T-helper 2 cell (primary cell): ENCODE measurements around the gene VEPH1.
A peak's percentile ranks its signal among the peaks of the same experiment; 100 is the strongest.
"Not testable (repeated sequence)": the region's sequence is repeated elsewhere in the genome, so short reads cannot be mapped to it uniquely, and the experiment has no call there.

Source experiments
- DNase-seq, 5 experiments: peaks; one replicate each; pipeline versions ENCODE4 v3.0.0 to v3.0.0-alpha.2; 2012 to 2022

The VEPH1 gene

DNA sequence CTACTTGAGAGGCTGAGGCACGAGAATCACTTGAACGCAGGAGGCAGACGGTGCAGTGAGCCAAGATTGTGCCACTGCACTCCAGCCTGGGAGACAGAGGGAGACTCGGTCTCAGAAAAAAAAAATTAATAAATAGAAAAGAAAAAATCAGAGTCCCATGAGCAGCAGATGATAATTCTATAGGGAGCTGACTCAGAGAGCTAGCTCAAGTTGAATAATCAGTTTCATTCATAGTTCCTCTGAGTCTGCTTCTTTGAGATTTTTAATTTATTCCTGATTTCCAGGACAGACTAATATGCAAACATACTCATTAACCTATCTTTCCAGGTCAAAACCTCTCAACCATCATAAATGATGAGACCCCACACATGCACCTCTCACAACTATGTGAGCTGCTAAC lies 121.6 kb downstream of the VEPH1 start:
- no peak for DNase-seq

DNA sequence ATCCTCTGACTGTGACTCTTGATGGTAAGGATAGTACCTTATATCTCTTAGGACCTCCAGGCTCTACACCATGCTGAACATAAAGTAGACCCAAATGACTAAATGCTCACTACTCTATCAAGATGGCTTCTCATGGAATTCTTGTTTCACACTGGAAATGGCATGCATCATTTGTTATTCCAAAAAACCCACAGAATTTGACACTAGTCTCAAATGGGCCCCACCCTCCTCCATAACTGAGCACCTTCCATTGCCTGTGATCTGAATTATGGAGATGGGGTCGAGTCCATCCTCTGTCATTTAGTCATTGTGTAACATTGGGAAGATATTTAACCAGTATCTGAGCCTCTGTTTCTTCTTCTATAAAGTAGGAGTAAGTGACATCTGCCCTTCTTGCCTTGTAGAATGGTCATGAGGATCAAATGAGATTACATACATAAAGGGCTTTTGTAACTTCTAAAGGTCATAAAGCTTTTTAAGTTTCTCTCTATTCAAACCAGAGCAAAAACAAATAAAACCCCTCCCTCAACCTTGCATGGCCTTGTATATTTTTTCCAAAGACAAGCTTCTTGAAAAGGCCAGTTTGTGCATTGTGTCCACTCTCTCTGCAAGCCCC lies 123.6 kb downstream of the VEPH1 start:
- DNase-seq: no peak

DNA sequence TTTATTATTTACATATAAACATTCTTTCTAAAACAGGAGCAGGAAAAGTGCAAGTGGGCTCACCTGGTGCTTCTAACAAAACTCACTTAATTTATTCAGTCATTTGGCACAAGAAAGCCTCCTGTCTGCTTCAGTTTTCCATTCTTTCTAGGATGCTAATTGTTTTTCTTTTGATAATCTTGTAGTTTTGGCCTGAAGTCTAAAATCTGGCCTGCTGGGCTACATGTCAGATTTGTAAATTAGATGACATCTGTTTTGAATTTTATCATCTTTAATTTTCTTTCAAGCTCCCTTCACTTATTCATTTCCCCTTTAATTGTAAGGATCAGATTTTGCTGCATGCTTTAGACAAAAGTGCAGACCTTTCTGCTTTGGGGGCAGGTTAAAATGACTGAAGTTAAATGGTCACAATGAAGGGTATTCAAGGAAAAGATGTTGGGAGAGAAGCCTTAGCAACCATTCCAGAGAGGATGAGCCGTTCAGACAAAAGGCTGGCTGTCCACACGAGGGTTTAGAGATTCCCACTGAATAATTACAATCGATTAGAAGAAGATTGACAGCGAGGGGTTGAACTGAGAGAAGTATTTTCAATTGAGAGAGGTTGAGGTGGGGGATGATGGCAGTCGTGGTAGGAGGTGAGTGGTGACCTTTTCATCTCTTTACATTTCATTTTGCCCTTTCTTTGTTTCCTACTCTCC lies 126.5 kb downstream of the VEPH1 start:
- DNase-seq: no peak

DNA sequence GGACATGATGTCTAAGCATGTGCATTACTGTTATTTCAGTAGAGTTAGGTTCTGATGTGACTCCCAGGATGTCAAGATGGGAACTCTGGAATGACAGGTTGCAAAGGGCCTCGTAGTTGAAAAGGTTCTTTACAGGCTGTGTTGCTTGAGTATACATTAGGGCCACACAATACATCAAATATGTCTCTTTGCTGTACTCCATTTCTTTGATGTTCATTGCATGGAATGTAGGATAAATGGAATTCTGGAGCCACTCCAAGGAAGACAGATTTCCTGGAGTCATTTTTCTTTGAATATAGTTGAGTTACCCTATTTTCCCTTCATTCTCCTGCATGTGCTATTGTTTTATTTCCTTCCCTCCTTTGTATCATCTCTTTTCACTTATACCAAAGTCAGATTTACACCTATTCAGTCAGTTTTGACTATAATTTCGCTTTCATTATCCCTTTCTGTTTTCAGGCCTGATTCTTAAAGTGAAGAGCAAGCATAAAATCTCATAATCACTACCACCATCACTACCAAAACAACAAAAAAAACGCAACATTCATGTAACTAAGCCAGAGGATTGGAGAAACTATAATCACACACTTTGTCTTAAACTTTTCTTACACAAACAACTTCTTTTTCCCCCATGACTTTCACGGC lies 127.8 kb downstream of the VEPH1 start:
- no peak for DNase-seq

DNA sequence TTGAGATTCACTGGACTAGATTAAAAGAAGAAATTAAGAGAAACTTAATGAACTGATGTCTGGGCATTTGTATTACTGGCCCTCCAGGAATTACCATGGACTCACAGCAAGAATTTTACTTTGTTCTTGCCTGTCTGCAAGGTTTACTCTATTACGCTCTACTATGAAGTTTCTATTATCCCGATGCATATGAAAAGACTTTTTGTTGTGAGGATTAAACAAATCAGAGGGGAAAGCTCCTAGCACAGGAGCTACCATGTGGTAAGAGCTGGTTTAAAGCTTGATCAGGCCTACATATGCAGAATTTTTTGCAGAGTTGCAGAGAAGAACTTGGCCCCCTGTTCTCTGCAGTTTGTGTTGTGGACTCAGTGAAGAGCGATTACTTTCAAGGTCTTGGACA lies 128.3 kb downstream of the VEPH1 start:
- DNase-seq: no peak

DNA sequence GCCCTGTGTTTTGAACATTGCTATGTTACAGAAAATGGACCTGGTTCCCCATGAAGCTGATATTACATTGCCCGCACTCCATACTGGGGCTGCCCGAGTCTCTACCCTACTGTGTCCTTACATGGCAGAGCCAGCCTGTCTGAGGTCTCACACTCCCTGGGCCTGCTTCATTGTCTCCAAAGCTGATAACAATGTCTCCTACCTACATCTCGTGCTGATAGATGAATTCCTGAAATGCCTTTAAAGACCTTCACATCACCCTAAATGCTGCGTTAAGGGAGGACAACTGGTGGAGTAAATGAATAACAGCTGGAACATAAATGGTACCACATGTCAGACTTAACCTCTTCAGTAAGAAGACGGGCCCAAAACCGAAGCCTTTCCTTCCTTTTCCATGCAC lies 129.4 kb downstream of the VEPH1 start:
- DNase-seq: no peak

DNA sequence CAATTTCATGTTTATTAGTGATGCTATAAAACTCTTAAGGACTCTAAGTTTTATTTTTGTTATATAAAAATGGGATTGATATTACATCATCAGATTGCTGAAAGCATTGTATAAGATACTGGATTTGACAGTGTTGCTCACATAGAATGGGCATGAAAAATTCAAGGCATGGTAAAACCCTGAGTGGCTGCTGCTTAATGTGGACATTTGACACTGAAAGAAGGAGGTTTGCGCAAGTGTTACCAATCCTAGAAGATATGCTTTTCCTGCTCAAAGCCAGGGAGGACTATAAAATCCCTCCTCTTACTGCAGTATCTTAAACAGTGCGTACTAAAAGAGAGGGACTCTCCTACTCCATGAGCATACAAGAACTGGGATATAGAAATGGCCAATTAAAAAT lies 132.3 kb downstream of the VEPH1 start:
- DNase-seq: no peak

DNA sequence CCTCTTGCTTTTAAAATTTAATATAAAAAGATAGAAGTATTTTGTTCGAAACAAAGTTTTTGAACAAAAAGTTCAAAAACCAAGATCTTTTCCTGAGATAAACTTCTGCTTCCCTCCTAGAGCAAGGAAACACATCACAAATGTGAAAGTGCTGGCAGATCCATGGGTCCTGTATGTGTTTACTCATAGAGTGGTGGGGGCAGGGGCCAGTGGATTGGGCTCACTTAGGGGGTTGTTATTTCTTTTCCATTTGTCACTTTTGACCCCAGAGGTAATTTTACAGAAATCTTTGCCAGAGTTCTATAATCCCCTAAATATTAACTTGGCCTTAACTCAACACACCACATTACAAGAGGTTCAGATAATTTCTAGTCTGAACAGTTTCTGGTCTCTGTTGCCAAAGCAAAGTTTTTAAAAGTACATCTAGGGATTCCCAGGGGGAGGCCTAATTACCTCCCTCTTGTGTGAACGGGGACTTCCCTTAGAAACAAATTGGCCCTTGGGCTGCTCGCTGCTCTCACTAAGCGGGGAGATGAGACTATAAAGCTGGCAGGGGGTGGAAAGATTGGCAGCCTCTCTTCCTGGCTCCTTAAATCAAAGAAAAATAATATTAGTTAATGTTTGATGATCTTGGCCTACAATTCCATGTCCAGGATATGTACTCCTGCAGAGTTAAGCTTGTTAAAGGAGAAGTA lies 133.3 kb downstream of the VEPH1 start:
- DNase-seq: no peak

DNA sequence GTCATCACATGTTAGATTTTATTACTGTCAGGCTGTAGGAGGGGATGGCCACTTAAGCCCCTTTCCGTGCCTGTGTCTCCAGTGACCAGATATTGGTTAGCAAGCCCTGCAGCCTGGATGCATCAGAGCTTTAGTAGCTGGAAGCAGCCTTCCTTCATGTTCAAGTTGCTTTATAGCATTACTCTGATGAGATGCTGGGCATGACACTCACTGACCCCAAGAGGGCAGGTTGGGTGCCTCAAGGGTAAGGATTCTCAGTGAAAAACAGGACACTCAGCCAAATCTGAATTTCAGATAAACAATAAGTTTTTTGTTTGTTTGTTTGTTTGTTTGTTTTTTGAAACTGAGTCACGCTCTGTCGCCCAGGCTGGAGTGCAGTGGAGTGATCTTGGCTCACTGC lies 135.0 kb downstream of the VEPH1 start:
- DNase-seq: no peak

DNA sequence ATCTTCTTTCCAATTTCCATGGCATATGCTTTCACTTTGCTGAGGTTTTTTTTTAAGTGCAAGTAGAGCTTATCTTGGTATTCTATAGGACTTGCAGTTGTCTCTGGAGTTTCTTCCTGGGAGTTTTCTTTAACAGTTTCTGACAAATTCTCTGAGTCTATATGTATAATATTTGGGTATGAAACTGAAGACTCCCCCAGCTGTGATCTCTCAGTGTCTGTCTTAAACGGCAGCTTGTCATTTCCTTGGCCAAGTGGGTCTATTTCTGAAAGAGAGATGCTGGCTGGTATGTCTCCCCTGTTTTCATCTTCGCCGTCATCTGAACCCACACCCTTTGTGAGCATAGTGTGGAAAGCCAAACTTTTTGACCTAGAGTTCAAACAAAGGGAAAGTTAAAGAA lies 139.8 kb downstream of the VEPH1 start:
- no peak for DNase-seq

DNA sequence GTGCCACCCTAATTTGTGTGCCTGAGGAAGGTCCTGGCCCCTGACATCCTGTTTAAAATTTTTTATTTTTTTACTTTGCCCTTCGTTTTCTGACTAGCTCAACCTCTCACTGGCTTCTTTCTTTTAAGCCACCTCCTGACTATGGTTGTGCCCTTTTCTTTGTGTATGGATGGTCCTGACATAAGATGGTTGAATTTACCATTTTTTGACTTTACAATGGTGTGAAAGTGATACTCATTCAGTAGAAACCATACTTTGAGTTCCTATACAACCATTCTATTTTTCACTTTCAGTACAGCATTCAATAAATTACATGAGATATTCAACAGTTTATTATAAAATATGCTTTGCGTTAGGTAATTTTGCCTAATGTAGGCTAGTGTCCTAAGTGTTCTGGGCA lies 140.9 kb downstream of the VEPH1 start:
- DNase-seq: no peak

DNA sequence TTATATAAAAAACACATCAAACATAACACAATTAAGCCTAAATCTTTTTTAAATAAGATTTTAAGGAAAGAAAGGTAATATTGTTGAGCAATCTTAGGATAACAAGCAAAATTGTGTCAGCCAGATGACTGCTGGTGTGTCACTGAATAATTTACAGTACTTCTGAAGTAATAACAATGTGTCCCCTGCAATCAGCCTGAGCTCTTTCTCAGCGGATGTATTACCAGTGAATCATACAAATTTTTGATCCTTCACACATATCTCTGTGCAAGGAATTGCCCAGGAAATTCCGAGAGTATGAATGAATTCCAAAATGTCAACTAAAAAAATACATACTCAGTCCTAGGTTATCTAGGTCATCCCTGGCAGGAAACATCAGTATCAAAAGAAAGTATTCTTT lies 143.2 kb downstream of the VEPH1 start:
- no peak for DNase-seq

DNA sequence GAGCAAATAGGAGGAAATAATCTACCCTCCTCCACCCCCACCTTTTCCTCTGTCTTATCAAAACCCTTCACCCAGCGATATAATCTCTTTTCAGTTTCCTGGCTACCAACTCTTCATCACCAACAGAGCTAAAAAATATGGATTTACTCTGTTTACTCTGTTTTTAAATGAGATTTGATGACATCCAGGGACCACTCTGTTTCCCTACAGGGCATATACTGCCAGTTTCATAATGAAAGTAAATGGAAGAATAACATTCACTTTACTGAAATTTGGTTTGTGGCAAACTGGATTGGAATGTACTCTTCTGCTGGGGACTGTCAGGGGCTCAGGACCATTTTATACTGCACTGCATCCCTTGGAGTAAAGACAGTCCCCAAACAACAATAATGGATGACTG lies 146.7 kb downstream of the VEPH1 start:
- no peak for DNase-seq

DNA sequence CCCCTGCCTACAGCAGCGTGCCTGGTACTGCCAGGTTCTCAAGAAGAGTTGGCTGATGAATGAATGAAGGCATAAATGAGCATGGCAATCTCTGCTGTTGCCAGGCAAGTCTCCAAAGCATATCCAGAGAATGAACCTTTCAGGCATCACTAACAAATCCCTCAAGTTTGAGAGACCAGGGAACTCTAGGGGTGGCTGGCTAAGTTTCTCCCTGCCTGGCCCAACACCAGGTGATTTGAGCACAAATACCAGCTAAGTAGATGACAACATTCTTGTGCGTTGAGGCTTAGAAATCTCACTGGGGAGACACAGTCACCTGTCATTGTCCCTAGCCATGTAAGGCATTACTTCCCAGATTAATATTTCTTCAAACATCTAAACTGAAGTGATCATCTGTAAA lies 147.9 kb downstream of the VEPH1 start:
- DNase-seq: no peak

DNA sequence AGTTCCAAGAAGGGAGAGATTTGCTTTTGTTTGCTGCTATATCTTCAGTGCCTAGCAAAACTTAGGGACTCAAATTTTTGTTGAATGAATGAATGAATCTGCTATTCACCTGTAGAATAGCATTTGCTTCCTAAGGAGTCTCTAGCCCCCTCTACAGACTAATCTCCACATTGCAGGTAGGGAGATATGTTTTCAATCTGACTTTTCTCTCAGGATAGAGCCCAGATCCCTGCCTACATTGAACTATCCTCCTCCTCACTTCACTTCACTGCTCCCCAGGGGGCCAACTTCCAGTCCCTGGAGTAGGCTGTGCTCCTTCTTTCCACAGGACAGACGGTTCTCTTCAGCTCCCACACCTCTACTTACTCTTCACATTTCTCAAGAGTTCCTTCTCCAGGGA lies 148.5 kb downstream of the VEPH1 start:
- peak in 1 of 5 experiments; percentile 6 for DNase-seq

DNA sequence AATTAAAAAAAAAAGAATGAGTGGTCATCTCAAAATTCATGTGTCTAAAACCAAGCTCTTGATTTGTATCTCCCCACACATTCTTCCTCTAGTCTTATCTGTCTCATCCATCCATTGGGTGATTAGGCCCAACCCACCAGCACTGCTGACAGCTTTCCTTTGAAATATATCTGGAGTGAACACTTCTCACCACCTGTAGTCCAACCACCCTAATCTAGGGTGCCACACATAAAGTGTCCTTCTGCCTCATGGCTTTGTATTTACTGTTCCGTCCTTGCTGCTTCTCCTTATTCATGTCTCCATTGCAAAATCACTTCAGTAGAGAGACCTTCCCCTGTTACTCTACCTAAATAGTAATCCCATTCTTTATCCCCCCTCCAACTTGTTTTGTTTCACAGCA lies 149.0 kb downstream of the VEPH1 start:
- DNase-seq: no peak

DNA sequence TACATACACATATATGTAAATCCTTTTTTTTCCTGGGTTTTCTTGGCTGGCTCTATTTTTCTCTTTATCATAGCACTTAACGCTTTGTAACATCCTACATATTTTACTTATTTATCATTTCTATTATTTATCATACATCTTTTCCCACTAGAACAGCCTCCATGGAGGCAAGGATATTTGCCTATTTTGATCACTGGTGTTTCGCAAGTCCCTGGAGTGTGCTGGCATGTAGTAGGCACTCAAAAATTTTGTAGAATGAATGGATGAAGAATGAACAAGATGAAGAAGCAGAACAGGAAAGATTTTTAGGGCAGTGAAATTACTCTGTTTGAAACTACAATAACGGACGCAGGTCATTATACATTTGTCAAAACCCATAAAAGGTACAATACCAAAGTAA lies 149.6 kb downstream of the VEPH1 start:
- DNase-seq: no peak

DNA sequence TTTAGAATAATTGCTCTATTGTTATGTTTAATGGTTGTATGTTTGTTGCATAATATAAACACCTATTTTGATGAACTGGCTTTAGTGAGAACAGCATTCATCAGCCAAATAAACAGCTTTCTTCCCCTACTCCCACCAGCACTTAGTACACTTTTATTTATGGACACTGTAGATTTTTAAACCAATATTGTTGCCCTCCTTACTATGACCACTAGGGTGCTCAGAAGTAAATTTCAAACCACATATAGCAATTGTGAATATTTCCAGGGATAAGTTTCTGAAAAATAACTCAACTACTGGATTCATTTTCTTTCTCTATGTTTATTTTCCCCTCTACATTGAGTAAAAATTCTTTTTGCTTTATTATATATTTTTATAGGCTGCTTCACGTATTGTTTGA lies 151.2 kb downstream of the VEPH1 start:
- no peak for DNase-seq

DNA sequence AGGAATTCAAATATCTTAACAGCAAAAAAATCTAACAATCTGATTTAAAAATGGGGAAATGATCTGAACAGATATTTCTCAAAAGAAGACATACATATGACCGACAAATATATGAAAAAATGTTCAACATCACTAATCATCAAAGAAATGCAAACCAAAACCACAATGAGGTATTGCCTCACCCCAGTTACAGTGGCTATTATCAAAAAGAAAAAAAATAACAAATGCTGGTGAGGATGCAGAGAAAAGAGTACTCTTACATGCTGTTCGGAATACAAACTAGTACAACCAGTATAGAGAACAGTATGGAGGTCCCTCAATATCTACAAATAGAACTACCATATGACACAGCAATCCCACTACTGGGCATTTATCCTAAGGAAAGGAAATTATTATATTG lies 152.6 kb downstream of the VEPH1 start:
- not testable (repeated sequence) for DNase-seq

DNA sequence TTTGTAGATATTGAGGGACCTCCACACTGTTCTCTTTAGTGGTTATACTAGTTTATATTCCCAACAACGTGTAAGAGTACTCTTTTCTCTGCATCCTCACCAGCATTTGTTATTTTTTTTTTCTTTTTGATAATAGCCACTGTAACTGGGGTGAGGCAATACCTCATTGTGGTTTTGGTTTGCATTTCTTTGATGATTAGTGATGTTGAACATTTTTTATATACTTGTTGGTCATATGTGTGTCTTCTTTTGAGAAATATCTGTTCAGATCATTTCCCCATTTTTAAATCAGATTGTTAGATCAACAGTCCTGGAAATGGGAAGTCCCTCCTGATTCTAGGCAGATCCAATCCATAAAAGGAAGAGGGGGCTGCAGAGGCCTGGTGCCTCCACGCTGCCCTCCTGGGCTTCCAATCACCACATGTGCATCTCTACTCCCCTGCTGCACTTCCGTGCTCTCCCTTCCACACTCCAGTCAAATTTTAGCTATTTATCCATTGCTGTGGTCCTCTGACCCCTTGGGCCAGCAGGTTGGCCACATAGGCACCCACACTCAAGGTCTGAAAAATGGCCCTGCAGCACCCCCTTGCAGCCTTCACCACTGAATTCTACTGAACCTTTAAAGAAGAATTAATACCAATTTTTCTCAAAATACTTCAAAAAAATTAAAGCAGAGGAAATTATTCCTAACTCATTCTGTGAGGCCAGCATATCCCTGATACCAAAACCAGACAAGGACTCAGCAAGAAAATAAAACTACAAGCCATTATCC lies 154.7 kb downstream of the VEPH1 start:
- DNase-seq: not testable (repeated sequence)

DNA sequence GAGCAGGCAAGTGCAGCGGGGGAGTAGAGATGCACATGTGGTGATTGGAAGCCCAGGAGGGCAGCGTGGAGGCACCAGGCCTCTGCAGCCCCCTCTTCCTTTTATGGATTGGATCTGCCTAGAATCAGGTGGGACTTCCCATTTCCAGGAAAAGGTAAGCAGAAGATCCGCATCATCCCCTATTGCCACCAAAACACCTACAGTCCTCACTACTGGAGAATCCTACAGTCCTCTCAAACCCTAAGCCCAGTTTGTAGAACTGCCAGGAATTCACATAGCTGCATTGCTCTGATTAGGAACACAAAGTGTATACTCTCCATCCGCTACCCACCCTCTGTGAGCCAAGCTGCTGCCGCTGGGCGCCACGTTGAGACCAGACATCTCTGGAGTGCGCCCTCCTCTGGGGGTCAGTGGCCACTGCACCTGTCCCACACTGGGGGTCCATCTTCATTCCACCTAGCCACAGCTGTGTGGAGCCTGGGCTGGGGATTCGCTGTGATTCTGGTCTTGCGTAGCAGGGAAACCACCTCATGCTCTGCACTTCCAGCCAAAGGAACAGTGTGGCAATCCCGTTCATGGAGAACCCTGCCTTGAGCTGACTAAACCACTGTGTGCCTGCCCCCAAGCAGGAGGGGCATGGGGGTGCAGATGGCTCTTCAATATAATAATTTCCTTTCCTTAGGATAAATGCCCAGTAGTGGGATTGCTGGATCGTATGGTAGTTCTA lies 155.5 kb downstream of the VEPH1 start:
- DNase-seq: no peak
